HG02973 (cell line): ENCODE results near the gene TFCP2L1.

Experiments used
- ATAC-seq: cut with Tn5 transposase; IDR thresholded peaks from one replicate; pipeline ENCODE4 v1.9.1; 2021; ENCODE audit warnings: moderate library complexity; ENCODE audit not compliant: unreplicated experiment

TFCP2L1 gene

DNA sequence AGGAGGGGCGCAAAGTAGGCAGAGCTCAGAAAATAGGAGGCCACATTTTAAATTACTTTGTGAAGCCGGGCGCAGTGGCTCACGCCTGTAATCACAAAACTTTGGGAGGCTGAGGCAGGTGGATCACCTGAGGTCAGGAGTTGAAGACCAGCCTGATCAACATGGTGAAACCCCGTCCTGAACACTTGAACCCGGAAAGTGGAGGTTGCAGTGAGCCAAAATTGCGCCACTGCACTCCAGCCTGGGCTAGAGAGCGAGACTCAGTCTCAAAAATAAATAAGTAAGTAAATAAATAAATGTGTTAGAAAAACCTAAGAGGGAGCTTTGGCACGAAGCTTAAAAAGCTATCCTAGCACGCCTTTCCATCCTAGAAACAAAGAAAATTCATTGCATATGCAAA lies 105.5 kb downstream of the TFCP2L1 start:
- no peak for ATAC-seq

GRCh38 chr2:121178730-121179129 lies 106.3 kb downstream of the TFCP2L1 start:
- ATAC-seq: no peak

DNA sequence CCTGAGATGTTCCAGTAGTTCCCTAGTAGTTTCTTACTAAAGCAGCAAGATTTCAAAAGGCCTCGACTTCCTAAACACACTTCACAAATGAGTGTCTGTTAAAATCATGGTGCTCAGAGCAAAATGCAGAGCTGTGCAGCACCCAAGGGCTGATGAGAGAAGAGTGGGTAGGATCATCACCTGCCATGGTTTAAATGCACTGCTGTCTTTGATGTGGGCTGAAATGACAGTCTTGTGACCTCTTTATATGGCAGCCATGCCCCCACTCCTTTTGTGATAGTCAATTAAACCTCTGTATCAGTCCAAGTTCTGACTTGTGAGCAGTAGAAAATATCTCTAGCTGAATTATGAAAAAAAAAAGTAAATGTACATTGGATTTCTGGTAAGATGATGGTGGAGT lies 107.1 kb downstream of the TFCP2L1 start:
- no peak for ATAC-seq

DNA sequence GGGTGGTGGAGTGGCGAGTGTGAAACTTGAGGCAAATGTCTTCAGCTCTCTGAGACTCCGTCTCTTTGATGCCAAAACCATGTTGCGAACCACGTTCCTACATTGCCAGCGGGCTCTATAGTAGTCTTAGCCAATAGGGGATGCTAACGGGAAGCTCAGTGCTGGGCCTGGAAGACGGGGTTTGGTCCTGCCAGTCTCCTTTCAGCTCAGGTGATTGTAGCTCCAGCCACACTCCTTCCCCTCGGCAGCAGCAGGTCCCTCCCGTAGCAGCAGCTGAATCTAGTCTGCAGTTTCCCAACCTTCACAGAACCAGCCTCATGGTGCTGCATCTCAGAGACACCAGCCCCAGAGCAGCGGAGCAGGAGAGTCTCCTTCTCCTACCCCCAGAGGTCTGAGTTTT lies 109.7 kb downstream of the TFCP2L1 start:
- no peak for ATAC-seq

DNA sequence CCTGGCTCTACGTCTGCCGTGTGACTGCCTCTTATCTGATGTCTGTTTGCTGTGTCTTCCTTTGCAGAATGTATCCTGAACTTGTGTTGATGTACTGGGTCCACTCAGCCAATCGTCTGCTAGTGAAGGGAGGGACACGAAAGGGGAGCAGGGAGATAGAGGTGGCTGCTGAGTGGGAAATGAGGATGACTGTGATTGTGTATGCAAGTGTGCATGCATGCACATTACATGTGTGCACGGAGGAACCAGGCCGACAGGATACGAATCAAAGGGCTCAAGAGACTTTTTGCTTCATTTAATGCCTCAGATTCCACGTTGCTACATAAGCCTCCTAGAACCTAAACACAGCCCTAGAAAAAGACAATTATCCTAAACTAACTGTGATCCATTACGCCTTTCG lies 111.2 kb downstream of the TFCP2L1 start:
- no peak for ATAC-seq

GRCh38 chr2:121173112-121173511 lies 111.9 kb downstream of the TFCP2L1 start:
- no peak for ATAC-seq

- ATAC-seq: no peak
Observed at GRCh38 chr2:121172456-121172855, 112.5 kb downstream of the TFCP2L1 start.

DNA sequence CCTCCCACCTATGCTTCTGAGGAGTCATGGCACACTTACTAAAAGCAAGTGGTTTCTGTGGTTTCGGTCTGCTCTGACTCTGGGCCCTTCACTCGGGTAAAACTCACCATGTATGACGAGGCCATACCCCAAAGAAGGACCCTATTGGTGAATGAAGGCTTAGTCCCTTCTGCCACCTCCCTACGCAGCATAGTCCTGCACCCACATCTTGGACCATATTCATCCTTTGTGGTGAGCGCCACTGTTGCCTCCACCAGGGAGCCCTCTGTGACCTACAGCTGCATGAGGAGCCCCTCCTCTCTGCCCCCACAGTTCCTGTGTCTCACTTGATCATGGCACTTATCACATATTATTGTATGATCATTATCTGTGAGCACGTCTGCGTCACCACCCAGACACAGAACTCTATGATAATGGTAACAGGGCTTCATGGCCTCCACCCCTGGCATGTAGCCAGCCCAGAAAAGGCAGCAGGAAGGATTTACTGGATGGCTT lies 113.3 kb downstream of the TFCP2L1 start:
- no peak for ATAC-seq

GRCh38 chr2:121170577-121170976 lies 114.4 kb downstream of the TFCP2L1 start:
- ATAC-seq: no peak

DNA sequence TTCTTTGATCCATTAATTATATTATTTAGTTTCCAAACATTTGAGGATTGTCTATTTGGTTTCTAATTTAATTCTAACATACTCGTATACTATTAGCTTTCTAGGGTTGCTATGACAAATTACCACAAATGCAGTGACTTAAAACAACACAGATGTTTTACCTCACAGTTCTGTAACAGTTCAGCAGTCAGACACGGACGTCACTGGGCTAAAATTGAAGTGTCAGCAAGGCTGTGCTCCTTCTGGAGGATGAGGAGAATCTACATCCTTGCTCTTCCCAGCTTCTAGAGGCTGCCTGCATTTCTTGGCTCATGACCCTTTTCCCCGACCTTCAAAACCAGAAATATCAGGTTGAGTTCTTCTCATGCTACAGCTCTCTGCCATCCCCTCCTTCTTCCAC lies 117.6 kb downstream of the TFCP2L1 start:
- ATAC-seq: no peak
